Endothelial cell (in vitro differentiated cells): ENCODE results near the gene DDX52. TPM values are rescaled to one million over a fixed set of nuclear protein-coding genes. Genes with fewer than 3 reads are reported as not detected.

Experiments
- DNase-seq: peaks from one replicate; pipeline ENCODE4 v3.0.0; 2021; ENCODE audit warnings: low spot score
- H3K27ac Mint-ChIP-seq: one replicate; pipeline ENCODE4 v1.8.0; 2021; ENCODE audit warnings: mixed read lengths, inconsistent platforms; ENCODE audit not compliant: unreplicated experiment
- H3K27me3 Mint-ChIP-seq: one replicate; pipeline ENCODE4 v1.8.0; 2021; ENCODE audit warnings: mild to moderate bottlenecking, moderate library complexity, mixed read lengths, inconsistent platforms; ENCODE audit not compliant: unreplicated experiment
- H3K36me3 Mint-ChIP-seq: one replicate; pipeline ENCODE4 v1.8.0; 2021; ENCODE audit warnings: mild to moderate bottlenecking, low read depth, mixed read lengths, inconsistent platforms; ENCODE audit not compliant: unreplicated experiment
- H3K4me1 Mint-ChIP-seq: one replicate; pipeline ENCODE4 v1.8.0; 2021; ENCODE audit warnings: mild to moderate bottlenecking, mixed read lengths, inconsistent platforms; ENCODE audit not compliant: unreplicated experiment
- H3K4me3 Mint-ChIP-seq: one replicate; pipeline ENCODE4 v1.8.0; 2021; ENCODE audit warnings: mild to moderate bottlenecking, mixed read lengths, inconsistent platforms; ENCODE audit not compliant: unreplicated experiment
- H3K9me3 Mint-ChIP-seq: one replicate; pipeline ENCODE4 v1.8.0; 2021; ENCODE audit warnings: mixed read lengths, inconsistent platforms; ENCODE audit not compliant: unreplicated experiment
- total RNA-seq: library from RNA; stranded (reverse); fragmentation: NEBNext Ultra II Directional; extraction: Animal tissue kit (Norgen Biotek cat#: 25700); gene quantifications from one replicate; pipeline ENCODE4 v1.2.1, GENCODE V29; 2021; ENCODE audit not compliant: unreplicated experiment
- TF ChIP-seq, protein P1 (sequence below): fragments of 200-600 bp; sonication (generic); IDR thresholded peaks from one replicate; pipeline ENCODE4 v1.5.0; 2021; ENCODE audit warnings: antibody characterized with exemption; ENCODE audit not compliant: unreplicated experiment

DDX52 gene
- total RNA-seq, 1 donor from 2014 or later = 35.5 TPM

DNA sequence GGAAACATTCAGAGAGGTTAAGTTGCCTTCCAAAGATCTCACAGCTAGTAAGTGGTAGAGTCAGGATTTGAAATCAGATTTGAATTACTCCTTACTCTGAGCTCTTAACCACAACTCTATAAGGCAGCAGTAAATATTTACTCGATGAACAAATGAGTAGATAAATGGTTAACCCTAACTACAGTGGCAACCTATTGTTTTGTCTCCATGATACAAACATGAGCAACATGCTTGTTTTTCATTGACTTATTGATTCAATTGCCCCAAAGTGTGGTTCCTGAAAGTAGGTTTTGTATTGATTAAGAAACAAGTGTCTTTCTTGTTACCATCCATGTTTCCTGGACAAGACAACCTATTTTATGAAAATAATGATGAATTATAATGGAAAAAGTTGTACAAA is 34.8 kb upstream of the DDX52 start:
- H3K9me3 Mint-ChIP-seq = no peaks in the 10 kb centered on the region
- no peaks in the 10 kb centered on the region for H3K4me1 Mint-ChIP-seq
- TF ChIP-seq, protein P1, sequence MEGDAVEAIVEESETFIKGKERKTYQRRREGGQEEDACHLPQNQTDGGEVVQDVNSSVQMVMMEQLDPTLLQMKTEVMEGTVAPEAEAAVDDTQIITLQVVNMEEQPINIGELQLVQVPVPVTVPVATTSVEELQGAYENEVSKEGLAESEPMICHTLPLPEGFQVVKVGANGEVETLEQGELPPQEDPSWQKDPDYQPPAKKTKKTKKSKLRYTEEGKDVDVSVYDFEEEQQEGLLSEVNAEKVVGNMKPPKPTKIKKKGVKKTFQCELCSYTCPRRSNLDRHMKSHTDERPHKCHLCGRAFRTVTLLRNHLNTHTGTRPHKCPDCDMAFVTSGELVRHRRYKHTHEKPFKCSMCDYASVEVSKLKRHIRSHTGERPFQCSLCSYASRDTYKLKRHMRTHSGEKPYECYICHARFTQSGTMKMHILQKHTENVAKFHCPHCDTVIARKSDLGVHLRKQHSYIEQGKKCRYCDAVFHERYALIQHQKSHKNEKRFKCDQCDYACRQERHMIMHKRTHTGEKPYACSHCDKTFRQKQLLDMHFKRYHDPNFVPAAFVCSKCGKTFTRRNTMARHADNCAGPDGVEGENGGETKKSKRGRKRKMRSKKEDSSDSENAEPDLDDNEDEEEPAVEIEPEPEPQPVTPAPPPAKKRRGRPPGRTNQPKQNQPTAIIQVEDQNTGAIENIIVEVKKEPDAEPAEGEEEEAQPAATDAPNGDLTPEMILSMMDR = no peak
- H3K27me3 Mint-ChIP-seq = no peaks in the 10 kb centered on the region
- no peak for DNase-seq
- no peaks in the 10 kb centered on the region for H3K36me3 Mint-ChIP-seq
- H3K27ac Mint-ChIP-seq = no peak overlapping the region
- H3K4me3 Mint-ChIP-seq = no peak overlapping the region

DNA sequence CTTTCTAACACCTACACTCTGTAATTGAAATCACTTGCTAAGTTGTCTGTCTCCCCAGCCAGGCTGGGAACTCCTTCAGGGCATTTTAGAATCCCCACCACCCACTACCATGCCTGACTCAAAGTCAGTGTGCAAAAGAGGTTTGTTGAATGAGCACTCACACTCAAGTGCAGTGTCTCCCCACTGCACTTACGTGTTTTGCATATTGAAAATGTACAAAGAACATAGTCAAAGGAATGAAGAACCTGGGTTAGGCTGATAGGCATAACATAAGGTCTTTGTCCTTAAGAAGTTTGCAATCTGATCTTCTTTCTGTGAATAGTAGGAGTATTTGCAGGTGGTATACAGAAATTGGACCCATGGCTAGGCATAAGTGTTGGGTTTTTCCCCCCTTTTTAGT is 33.8 kb upstream of the DDX52 start:
- Mint-ChIP-seq H3K4me3 (no peak overlapping the region), H3K36me3 (no peaks in the 10 kb centered on the region), H3K27ac (no peak overlapping the region), H3K27me3 (no peaks in the 10 kb centered on the region), H3K9me3 (no peaks in the 10 kb centered on the region), H3K4me1 (no peaks in the 10 kb centered on the region)
- DNase-seq = no peak
- TF ChIP-seq, protein P1 = no peak

DNA sequence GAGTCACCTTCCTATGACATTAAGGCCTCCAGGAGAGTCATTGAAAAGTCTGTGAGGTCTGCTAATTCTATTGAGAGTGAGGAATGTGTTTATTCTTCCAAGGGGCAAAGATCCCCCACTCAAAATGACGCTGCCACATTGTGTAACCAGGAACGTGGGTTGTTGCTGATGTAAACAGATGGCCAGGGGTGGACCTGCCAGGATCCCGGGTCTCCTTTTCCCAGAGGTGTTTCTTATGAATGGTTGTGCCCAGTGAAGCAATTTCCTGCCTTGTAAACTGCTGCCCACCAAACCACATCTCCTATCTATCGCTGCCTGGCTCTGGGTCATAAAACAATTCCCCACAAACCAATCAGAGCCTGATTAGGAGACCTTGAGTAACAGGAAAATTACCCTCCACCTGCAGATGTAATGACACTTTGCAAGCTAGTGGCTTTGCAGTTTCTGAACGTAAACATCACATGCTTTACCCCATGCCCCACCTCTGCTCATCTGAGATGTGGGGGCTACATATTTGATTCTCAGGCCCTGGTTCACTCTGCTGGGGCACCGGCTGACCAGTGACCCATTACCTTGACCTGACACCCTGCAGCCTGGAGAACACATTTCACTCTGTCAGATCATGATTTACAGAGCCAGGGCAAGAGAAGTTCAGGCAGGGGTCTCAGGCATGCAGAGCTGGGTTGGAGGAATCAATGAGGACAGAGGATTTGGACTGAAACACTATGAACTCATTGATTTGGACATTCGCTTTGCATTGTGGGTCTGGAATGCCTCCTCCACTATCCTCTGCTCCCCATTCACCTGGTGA is 33.1 kb upstream of the DDX52 start:
- H3K4me3 Mint-ChIP-seq = no peak overlapping the region
- H3K4me1 Mint-ChIP-seq = no peaks in the 10 kb centered on the region
- H3K36me3 Mint-ChIP-seq = no peaks in the 10 kb centered on the region
- no peak for DNase-seq
- H3K9me3 Mint-ChIP-seq = no peaks in the 10 kb centered on the region
- TF ChIP-seq, protein P1 = no peak
- H3K27me3 Mint-ChIP-seq = no peaks in the 10 kb centered on the region
- no peak overlapping the region for H3K27ac Mint-ChIP-seq

DNA sequence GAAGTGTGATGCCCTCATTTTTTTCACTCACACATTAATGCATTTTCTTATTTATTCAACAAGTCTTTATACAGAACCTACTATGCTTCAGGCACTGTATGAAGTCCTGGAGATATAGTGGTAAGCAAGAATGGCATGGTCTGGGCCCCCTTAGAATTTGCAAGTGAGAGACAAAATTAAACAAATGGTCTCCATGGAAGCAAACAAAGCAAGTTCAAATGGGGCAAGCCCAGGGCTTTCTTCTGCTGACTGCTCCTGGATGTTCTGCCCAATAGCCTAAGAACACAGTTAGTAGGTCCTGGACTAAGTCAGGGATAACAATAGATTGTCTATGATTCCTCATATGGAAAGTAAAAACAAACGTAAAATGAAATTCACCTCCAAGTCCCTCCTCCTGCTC is 31.3 kb upstream of the DDX52 start:
- no peak overlapping the region for H3K4me3 Mint-ChIP-seq

DNA sequence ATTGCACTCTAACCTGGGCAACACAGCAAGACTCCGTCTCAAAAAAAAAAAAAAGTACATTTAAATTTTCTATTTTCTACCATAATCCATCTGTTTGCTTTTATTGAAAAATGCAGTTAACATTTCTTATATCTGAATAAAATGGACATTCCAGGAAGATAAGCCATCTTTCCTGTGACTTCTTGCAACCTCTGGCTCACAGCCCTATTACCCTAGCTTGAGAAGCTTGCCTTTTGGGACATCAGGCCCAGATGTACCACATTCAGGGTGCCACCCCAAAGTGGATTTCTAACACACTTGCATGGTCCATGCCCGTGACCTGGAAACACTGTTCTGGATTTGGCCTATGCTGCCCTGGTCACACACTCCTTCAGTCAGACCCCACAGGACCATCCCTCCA is 30.1 kb upstream of the DDX52 start:
- no peaks in the 10 kb centered on the region for H3K36me3 Mint-ChIP-seq
- TF ChIP-seq, protein P1 = no peak
- no peaks in the 10 kb centered on the region for H3K9me3 Mint-ChIP-seq
- no peak overlapping the region for H3K27ac Mint-ChIP-seq
- no peak for DNase-seq
- H3K4me3 Mint-ChIP-seq = no peak overlapping the region
- H3K4me1 Mint-ChIP-seq = no peaks in the 10 kb centered on the region
- no peaks in the 10 kb centered on the region for H3K27me3 Mint-ChIP-seq

More for the DNA sequence above, 31.3 kb upstream of the DDX52 start:
- Mint-ChIP-seq H3K9me3 (no peaks in the 10 kb centered on the region), H3K27ac (no peak overlapping the region), H3K36me3 (no peaks in the 10 kb centered on the region), H3K4me1 (no peaks in the 10 kb centered on the region), H3K27me3 (no peaks in the 10 kb centered on the region)
- DNase-seq = no peak
- TF ChIP-seq, protein P1 = no peak
